HepG2 (cell line): ENCODE data around the gene ACAP2. TPM values are rescaled to one million over a fixed set of nuclear protein-coding genes. Genes with fewer than 3 reads are reported as not detected.

ENCODE experiments used
- ARID4A ChIP-seq: sonication (generic); formaldehyde crosslinking; IDR thresholded peaks from 2 replicates; pipeline ENCODE4 v1.5.0; 2020; ENCODE audit warnings: mild to moderate bottlenecking, missing genetic modification reagents, borderline replicate concordance
- E2F1 ChIP-seq: sonication (generic); formaldehyde crosslinking; IDR thresholded peaks from 2 replicates; pipeline ENCODE4 v1.5.0; 2020; ENCODE audit warnings: missing genetic modification reagents
- HOXA5 ChIP-seq: sonication (generic); formaldehyde crosslinking; IDR thresholded peaks from 2 replicates; pipeline ENCODE4 v1.4.0; 2020; ENCODE audit warnings: missing genetic modification reagents
- KDM2A ChIP-seq: sonication (generic); formaldehyde crosslinking; IDR thresholded peaks from 2 replicates; pipeline ENCODE4 v1.4.0; 2020; ENCODE audit warnings: low read depth, missing genetic modification reagents, borderline replicate concordance
- RXRA ChIP-seq: sonication (generic); formaldehyde crosslinking; IDR thresholded peaks from 2 replicates; pipeline ENCODE4 v1.5.1; 2020; ENCODE audit warnings: missing genetic modification reagents
- SRY ChIP-seq: sonication (generic); formaldehyde crosslinking; IDR thresholded peaks from 2 replicates; pipeline ENCODE4 v1.8.0; 2022; ENCODE audit warnings: mild to moderate bottlenecking, missing genetic modification reagents
- TBP ChIP-seq: sonication (generic); formaldehyde crosslinking; IDR thresholded peaks from 2 replicates; pipeline ENCODE4 v1.5.0; 2020; ENCODE audit warnings: missing genetic modification reagents
- TFAP4 ChIP-seq: sonication (generic); IDR thresholded peaks from 2 replicates; pipeline ENCODE4 v1.6.1; 2016; ENCODE audit warnings: low read depth, borderline replicate concordance
- ZNF256 ChIP-seq: sonication (generic); formaldehyde crosslinking; conservative IDR thresholded peaks from 2 replicates; pipeline ENCODE4 v1.4.0; 2020; ENCODE audit warnings: missing genetic modification reagents
- ZNF329 ChIP-seq: sonication (generic); formaldehyde crosslinking; IDR thresholded peaks from 2 replicates; pipeline ENCODE4 v1.9.0; 2021; ENCODE audit warnings: low read depth, mild to moderate bottlenecking, missing genetic modification reagents
- ZNF614 ChIP-seq: IDR thresholded peaks from 2 replicates; pipeline ENCODE4 v1.6.1; 2018; ENCODE audit warnings: missing biosample characterization, missing genetic modification reagents, inconsistent platforms, borderline replicate concordance
- ZSCAN12 ChIP-seq: sonication (generic); formaldehyde crosslinking; IDR thresholded peaks from 2 replicates; pipeline ENCODE4 v1.9.0; 2021; ENCODE audit warnings: mild to moderate bottlenecking, missing genetic modification reagents
- polyA plus RNA-seq, 8 experiments: library from polyadenylated mRNA; depleted of rRNA in 3 of 8; stranded (reverse) in 7 of 8; unstranded in 1 of 8; fragments of >200 nt; fragmentation: Illumina TruSeq in 4 of 8; extraction: Trizol in 4 of 8; gene quantifications; 2 replicates each; pipeline versions ENCODE4 v1.2.1 to v1.2.3, GENCODE V29; 2011 to 2016; ENCODE audit warnings: low read depth in 4 of 8, missing spikeins in 1 of 8, mixed read lengths in 1 of 8; ENCODE audit not compliant: insufficient read depth in 1 of 8
- total RNA-seq, 5 experiments: library from RNA; depleted of rRNA; stranded (reverse); fragments of >200 nt; fragmentation: Illumina TruSeq; extraction: Trizol; gene quantifications; 2 replicates each; pipeline ENCODE4 v1.2.3, GENCODE V29; 2016; ENCODE audit warnings: low read depth in 1 of 5

The ACAP2 gene
- total and polyA plus RNA-seq, 2 of the 13 experiments (the other 11 are each of a cell fraction or from before 2014, with no cell fraction given): 7.3 to 23.9 TPM

DNA sequence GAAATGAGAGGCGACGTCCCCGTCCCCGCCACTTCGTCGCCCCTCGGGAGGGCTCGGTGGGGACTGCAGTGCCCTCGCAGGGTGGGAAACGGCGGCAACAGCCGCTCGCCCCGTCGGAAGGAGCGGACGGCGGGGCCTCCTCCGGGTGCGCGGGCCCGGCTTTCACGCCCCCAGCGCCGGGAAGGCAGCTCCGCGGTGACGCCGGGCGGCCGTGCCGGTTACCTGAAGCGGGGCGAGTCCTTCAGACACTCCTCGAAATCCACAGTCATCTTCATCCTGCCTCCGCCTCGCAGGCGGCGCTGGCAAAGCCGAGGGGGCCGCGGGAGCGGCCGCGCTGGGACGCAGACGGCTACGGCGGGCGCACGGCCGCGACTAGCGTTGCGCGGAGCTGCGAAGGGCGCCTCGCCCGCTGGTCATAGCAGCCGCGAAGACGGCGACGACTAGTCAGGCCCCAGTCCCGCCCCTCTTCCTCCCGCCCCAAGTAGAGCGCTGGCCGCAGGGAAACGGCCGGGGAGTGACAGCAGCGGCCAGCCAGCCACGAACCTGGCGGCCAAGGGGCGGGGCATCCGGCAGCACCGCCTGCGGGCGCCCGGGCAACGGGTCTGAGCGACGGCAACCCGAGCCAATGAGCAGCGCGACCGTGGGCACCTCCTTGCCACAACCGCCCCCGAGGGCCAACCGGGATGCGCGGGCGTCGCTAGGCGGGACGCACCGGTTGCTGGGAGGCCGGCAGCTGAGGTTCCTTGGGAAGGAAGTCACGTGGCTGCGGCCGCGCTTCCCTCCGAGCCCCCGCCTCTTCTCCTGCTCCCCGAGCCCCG, at the start of gene ACAP2 (continued):
- TF ChIP-seq KDM2A (CRISPR knock-in tag) (peak; percentile 73), TBP (CRISPR knock-in tag) (no peak), HOXA5 (CRISPR knock-in tag) (no peak; the same call in none of the 2 replicates), RXRA (no peak), TFAP4 (peak; percentile 84), ZSCAN12 (no peak), ZNF614 (peak; percentile 50; the same call in 1 of the 2 replicates), SRY (CRISPR knock-in tag) (peak; percentile 66; the same call in 1 of the 2 replicates), ARID4A (CRISPR knock-in tag) (peak; percentile 73), ZNF329 (CRISPR knock-in tag) (peak; percentile 70; the same call in 1 of the 2 replicates), ZNF256 (no peak), E2F1 (CRISPR knock-in tag) (no peak)
